Endothelial cell of umbilical vein (primary cell): ENCODE results near the gene PPP1R26. TPM values are rescaled to one million over a fixed set of nuclear protein-coding genes. Genes with fewer than 3 reads are reported as not detected.

Experiments used
- BruUV-seq: library from RNA; stranded (reverse); fragments of 400-500 nt; replicated peaks from 2 replicates; lab custom pipeline; 2021; lab: Mats Ljungman, UMichigan
- CTCF ChIA-PET: fragments of 300-600, 350-600 bp; sonication (Branson Sonifier 250); formaldehyde crosslinking; loops from one replicate; lab custom pipeline; 2021; ENCODE audit warnings: antibody characterized with exemption, inconsistent platforms; lab: Charles Lee
- POLR2A ChIA-PET: fragments of 300-600, 350-600 bp; sonication (Branson Sonifier 250); formaldehyde crosslinking; loops from one replicate; lab custom pipeline; 2021; ENCODE audit warnings: antibody characterized with exemption, inconsistent platforms; lab: Charles Lee
- DNase-seq: peaks from one replicate; pipeline ENCODE4 v3.0.0-alpha.2; 2011; ENCODE audit warnings: low read depth, low spot score
- FAIRE-seq: peaks from 2 replicates; lab custom pipeline; 2011; peaks lifted over from hg19 to GRCh38; lab: Jason Lieb, UNC
- H2AFZ ChIP-seq: 2 replicates; pipeline ENCODE4 v1.6.0; 2012; ENCODE audit warnings: low read depth, low read length, control low read depth, inconsistent platforms
- H3K27ac ChIP-seq: 2 replicates; pipeline ENCODE4 v1.5.1; 2011; ENCODE audit warnings: low read depth, mild to moderate bottlenecking, control low read depth, low read length, moderate library complexity; ENCODE audit not compliant: insufficient read depth
- H3K27me3 ChIP-seq, 2 experiments: 2 replicates each; pipeline versions ENCODE4 v1.6.0 to v1.6.1; 2011; ENCODE audit warnings: low read length in 2 of 2, mixed read lengths in 1 of 2; ENCODE audit not compliant: control insufficient read depth in 2 of 2, insufficient read depth in 2 of 2
- H3K36me3 ChIP-seq, 2 experiments: 2 replicates in 1 of 2; 3 replicates in 1 of 2; pipeline ENCODE4 v1.5.1; 2011; ENCODE audit warnings: low read length in 2 of 2, mild to moderate bottlenecking in 1 of 2, moderate library complexity in 1 of 2; ENCODE audit not compliant: control insufficient read depth in 2 of 2, insufficient read depth in 2 of 2; ENCODE audit errors: extremely low read depth in 1 of 2
- H3K4me1 ChIP-seq: 3 replicates; pipeline ENCODE4 v1.5.1; 2011; ENCODE audit warnings: mild to moderate bottlenecking, low read length; ENCODE audit not compliant: control insufficient read depth, insufficient read depth; ENCODE audit errors: extremely low read depth
- H3K4me2 ChIP-seq: 2 replicates; pipeline ENCODE4 v1.6.1; 2011; ENCODE audit warnings: low read length, control low read depth, mixed read lengths; ENCODE audit not compliant: insufficient read depth
- H3K4me3 ChIP-seq, 3 experiments: fragments of 200-600 bp in 1 of 3; sonication (generic), shearing (Covaris generic) in 1 of 3; replicated peaks in 1 of 3; 2 replicates each; pipeline ENCODE4 v1.5.1; 2011 to 2016; ENCODE audit warnings: control low read depth in 3 of 3, low read length in 3 of 3, mild to moderate bottlenecking in 2 of 3, inconsistent platforms in 1 of 3, low read depth in 1 of 3, moderate library complexity in 1 of 3; ENCODE audit not compliant: insufficient read depth in 1 of 3
- H3K79me2 ChIP-seq: 2 replicates; pipeline ENCODE4 v1.6.0; 2012; ENCODE audit warnings: low read length, inconsistent platforms; ENCODE audit not compliant: control insufficient read depth, insufficient read depth
- H3K9ac ChIP-seq: replicated peaks from 2 replicates; pipeline ENCODE3; 2011; ENCODE audit warnings: low read length, control low read depth; ENCODE audit not compliant: insufficient read depth; ENCODE audit errors: extremely low read depth
- H3K9me1 ChIP-seq: replicated peaks from 3 replicates; pipeline ENCODE4 v1.6.0; 2011; ENCODE audit warnings: mild to moderate bottlenecking, low read length; ENCODE audit not compliant: control insufficient read depth, insufficient read depth; ENCODE audit errors: extremely low read depth
- H3K9me3 ChIP-seq: replicated peaks from 2 replicates; pipeline ENCODE4 v1.5.1; 2012; ENCODE audit warnings: low read length, inconsistent platforms; ENCODE audit not compliant: control insufficient read depth, insufficient read depth
- H4K20me1 ChIP-seq: replicated peaks from 2 replicates; pipeline ENCODE3; 2011; ENCODE audit warnings: mild to moderate bottlenecking, low read length; ENCODE audit not compliant: control insufficient read depth, insufficient read depth; ENCODE audit errors: extremely low read depth
- EZH2 ChIP-seq: IDR thresholded peaks from 2 replicates; pipeline ENCODE4 v1.6.1; 2012; ENCODE audit warnings: borderline replicate concordance, low read depth, mild to moderate bottlenecking, moderate library complexity, low read length, inconsistent platforms; ENCODE audit not compliant: severe bottlenecking
- FOS ChIP-seq: IDR thresholded peaks from 2 replicates; pipeline ENCODE4 v1.6.1; 2011; ENCODE audit warnings: mild to moderate bottlenecking, low read length, moderate library complexity, borderline replicate concordance; ENCODE audit not compliant: insufficient read depth
- GATA2 ChIP-seq: IDR thresholded peaks from 2 replicates; pipeline ENCODE4 v1.7.0; 2011; ENCODE audit warnings: low read depth, mild to moderate bottlenecking, moderate library complexity, mixed read lengths, low read length; ENCODE audit not compliant: insufficient read length, insufficient read depth
- JUN ChIP-seq: IDR thresholded peaks from 2 replicates; pipeline ENCODE4 v1.6.1; 2011; ENCODE audit warnings: borderline replicate concordance, low read depth; ENCODE audit not compliant: insufficient read length, insufficient read depth
- MYC ChIP-seq: IDR thresholded peaks from one replicate; pipeline ENCODE4 v1.6.1; 2011; ENCODE audit warnings: mild to moderate bottlenecking, low read depth, low read length
- POLR2A ChIP-seq: IDR thresholded peaks from 2 replicates; pipeline ENCODE4 v1.6.1; 2012; ENCODE audit warnings: low read depth, mild to moderate bottlenecking, control low read depth, low read length
- POLR2AphosphoS5 ChIP-seq: IDR thresholded peaks from 2 replicates; pipeline ENCODE4 v1.6.1; 2012; ENCODE audit warnings: low read depth, mild to moderate bottlenecking, control low read depth, low read length, moderate library complexity; ENCODE audit not compliant: insufficient read depth
- dilution Hi-C: fragments of 300-500 bp; cut with MboI; formaldehyde crosslinking; loops from one replicate; pipeline ENCODE4 v1.15.0; 2019; ENCODE audit warnings: low sequenced_read_pairs; ENCODE audit not compliant: extremely low pct_ligation_motif_present
- intact Hi-C: fragments of 100-400 bp; cut with micrococcal nuclease; formaldehyde crosslinking; loops from one replicate; pipeline ENCODE4 v1.10.0; 2022
- polyA plus RNA-seq, 4 experiments: library from polyadenylated mRNA; depleted of rRNA in 3 of 4; stranded (reverse) in 3 of 4; unstranded in 1 of 4; fragments of >200 nt; gene quantifications; 2 replicates each; pipeline versions ENCODE4 v1.2.1 to v1.2.3, GENCODE V29; 2011 to 2012; ENCODE audit warnings: missing spikeins in 1 of 4
- total RNA-seq: library from RNA; stranded (reverse); gene quantifications from 2 replicates; pipeline ENCODE4 v1.2.3, GENCODE V29; 2021
- TF ChIP-seq, protein P1 (sequence below): IDR thresholded peaks from 2 replicates; pipeline ENCODE4 v1.6.1; 2011; ENCODE audit not compliant: insufficient read depth, insufficient read length
- TF ChIP-seq, protein P2 (sequence below), 2 donors: IDR thresholded peaks; 1 replicate in 1 of 2; 2 replicates in 1 of 2; pipeline ENCODE4 v1.5.1; 2011; ENCODE audit warnings: low read length in 2 of 2, mild to moderate bottlenecking in 2 of 2, moderate library complexity in 2 of 2, control low read depth in 1 of 2, inconsistent platforms in 1 of 2, low read depth in 1 of 2; ENCODE audit not compliant: insufficient read depth in 1 of 2; ENCODE audit errors: extremely low read depth in 1 of 2

Gene PPP1R26
- total and polyA plus RNA-seq, 2 donors (not counting 3 experiments of a cell fraction or from before 2014, with no cell fraction given): 5.9 to 16.9 TPM

DNA sequence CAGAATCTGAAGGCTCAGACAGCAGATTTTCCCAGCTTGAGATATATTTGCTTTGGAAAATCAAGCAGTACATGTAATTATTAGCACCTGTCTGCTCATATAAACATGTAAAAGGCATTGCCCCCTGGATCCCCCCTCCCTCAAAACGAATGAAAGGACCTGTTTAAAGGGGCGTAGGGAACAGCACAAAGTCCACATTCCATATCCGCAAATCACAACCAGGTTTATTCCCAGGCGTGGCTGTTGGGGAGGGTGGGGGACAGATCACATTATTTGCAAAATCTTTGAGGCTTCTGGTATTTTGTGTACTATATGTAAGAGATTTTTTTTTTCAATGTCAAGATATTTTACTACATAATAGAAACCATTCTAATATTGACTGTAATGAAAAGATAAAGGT is 12.2 kb downstream of the PPP1R26 start:
- H3K79me2 ChIP-seq: no peaks in the 10 kb centered on the region
- H3K4me3 ChIP-seq: no peak overlapping the region
- H3K9me3 ChIP-seq: no peaks in the 10 kb centered on the region
- H3K4me1 ChIP-seq: no peaks in the 10 kb centered on the region
- intact Hi-C loops: no loop called here
- no peaks in the 10 kb centered on the region for H3K9me1 ChIP-seq
- ChIA-PET POLR2A (no interaction called here), CTCF (interaction anchor here (1.2 to 2.0 kb wide), 2 partner anchors 11 to 13 kb away, joined by 5 to 6 read pairs; no protein-coding TSS in a partner anchor)
- no peak overlapping the region for H3K4me2 ChIP-seq
- dilution Hi-C loops: no loop called here
- BruUV-seq: no TSS peak
- no peak overlapping the region for H2AFZ ChIP-seq
- H3K36me3 ChIP-seq: peaks cover 0 to 4% of the 10 kb centered on the region in 2 experiments
- H3K27me3 ChIP-seq: no peaks in the 10 kb centered on the region
- no peaks in the 10 kb centered on the region for H4K20me1 ChIP-seq
- DNase-seq (no peak), FAIRE-seq (no peak)
- TF ChIP-seq MYC: no peak
- TF ChIP-seq, protein P1, sequence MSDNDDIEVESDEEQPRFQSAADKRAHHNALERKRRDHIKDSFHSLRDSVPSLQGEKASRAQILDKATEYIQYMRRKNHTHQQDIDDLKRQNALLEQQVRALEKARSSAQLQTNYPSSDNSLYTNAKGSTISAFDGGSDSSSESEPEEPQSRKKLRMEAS: no peak
- TF ChIP-seq FOS: no peak
- no peak for TF ChIP-seq JUN
- no peak for TF ChIP-seq POLR2A
- TF ChIP-seq POLR2AphosphoS5: no peak
- TF ChIP-seq, protein P2, sequence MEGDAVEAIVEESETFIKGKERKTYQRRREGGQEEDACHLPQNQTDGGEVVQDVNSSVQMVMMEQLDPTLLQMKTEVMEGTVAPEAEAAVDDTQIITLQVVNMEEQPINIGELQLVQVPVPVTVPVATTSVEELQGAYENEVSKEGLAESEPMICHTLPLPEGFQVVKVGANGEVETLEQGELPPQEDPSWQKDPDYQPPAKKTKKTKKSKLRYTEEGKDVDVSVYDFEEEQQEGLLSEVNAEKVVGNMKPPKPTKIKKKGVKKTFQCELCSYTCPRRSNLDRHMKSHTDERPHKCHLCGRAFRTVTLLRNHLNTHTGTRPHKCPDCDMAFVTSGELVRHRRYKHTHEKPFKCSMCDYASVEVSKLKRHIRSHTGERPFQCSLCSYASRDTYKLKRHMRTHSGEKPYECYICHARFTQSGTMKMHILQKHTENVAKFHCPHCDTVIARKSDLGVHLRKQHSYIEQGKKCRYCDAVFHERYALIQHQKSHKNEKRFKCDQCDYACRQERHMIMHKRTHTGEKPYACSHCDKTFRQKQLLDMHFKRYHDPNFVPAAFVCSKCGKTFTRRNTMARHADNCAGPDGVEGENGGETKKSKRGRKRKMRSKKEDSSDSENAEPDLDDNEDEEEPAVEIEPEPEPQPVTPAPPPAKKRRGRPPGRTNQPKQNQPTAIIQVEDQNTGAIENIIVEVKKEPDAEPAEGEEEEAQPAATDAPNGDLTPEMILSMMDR (IDR thresholded peaks at IDR 0.05; ENCODE audit: extremely low read depth in 1 of 2, insufficient read depth in 1 of 2, low read depth in 1 of 2, low read length in 2 of 2): no peak
- TF ChIP-seq GATA2: no peak
- TF ChIP-seq EZH2: no peak
- no peak overlapping the region for H3K9ac ChIP-seq
- no peak overlapping the region for H3K27ac ChIP-seq
